ENCODE data around the gene VPS54.

DNA sequence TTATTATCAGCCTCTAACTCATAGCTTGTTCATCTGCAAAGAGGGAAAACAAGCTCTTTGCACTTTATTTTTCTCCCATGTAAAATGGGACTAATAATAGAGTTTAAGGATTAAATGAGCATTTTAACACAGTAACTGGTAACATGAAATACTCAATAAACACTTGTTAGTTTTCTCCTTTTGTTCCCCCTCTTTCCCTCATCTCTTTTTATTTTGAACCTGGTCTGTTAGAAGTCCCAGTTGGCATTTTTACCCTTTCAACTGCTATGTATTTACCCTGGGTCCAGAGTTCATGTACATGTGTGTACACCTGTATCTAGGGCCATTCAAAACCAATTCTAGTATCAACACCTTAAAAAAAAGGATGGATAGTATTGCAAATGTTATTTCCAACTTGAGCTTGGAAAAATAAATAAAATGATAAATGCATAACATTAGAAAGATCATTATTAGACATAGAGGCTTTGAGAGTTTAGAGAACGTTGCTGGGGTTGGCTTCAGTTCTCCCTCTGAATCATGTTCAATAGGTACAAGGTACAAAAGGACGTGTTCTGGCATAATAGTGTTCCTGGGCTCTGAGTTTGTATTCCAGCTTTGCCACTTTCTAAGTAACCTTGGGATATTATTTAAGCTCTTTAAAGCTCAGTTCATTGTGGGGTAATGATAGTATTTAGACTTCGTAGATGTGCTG, 5.2 kb upstream of the VPS54 start:
- TF ChIP-seq, protein P1, sequence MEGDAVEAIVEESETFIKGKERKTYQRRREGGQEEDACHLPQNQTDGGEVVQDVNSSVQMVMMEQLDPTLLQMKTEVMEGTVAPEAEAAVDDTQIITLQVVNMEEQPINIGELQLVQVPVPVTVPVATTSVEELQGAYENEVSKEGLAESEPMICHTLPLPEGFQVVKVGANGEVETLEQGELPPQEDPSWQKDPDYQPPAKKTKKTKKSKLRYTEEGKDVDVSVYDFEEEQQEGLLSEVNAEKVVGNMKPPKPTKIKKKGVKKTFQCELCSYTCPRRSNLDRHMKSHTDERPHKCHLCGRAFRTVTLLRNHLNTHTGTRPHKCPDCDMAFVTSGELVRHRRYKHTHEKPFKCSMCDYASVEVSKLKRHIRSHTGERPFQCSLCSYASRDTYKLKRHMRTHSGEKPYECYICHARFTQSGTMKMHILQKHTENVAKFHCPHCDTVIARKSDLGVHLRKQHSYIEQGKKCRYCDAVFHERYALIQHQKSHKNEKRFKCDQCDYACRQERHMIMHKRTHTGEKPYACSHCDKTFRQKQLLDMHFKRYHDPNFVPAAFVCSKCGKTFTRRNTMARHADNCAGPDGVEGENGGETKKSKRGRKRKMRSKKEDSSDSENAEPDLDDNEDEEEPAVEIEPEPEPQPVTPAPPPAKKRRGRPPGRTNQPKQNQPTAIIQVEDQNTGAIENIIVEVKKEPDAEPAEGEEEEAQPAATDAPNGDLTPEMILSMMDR (IDR thresholded peaks at IDR 0.05) = no peak
- TF ChIP-seq, protein P2, sequence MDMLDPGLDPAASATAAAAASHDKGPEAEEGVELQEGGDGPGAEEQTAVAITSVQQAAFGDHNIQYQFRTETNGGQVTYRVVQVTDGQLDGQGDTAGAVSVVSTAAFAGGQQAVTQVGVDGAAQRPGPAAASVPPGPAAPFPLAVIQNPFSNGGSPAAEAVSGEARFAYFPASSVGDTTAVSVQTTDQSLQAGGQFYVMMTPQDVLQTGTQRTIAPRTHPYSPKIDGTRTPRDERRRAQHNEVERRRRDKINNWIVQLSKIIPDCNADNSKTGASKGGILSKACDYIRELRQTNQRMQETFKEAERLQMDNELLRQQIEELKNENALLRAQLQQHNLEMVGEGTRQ (IDR thresholded peaks at IDR 0.05; ENCODE audit: borderline replicate concordance, low read depth, low read length) = no peak
- no peak for TF ChIP-seq MEF2A (IDR thresholded peaks at IDR 0.05; ENCODE audit: borderline replicate concordance, low read depth)
- no peak for TF ChIP-seq EP300 (IDR thresholded peaks at IDR 0.05; ENCODE audit: borderline replicate concordance in 1 of 2, low read depth in 1 of 2, low read length in 1 of 2)
- TF ChIP-seq, protein P3, sequence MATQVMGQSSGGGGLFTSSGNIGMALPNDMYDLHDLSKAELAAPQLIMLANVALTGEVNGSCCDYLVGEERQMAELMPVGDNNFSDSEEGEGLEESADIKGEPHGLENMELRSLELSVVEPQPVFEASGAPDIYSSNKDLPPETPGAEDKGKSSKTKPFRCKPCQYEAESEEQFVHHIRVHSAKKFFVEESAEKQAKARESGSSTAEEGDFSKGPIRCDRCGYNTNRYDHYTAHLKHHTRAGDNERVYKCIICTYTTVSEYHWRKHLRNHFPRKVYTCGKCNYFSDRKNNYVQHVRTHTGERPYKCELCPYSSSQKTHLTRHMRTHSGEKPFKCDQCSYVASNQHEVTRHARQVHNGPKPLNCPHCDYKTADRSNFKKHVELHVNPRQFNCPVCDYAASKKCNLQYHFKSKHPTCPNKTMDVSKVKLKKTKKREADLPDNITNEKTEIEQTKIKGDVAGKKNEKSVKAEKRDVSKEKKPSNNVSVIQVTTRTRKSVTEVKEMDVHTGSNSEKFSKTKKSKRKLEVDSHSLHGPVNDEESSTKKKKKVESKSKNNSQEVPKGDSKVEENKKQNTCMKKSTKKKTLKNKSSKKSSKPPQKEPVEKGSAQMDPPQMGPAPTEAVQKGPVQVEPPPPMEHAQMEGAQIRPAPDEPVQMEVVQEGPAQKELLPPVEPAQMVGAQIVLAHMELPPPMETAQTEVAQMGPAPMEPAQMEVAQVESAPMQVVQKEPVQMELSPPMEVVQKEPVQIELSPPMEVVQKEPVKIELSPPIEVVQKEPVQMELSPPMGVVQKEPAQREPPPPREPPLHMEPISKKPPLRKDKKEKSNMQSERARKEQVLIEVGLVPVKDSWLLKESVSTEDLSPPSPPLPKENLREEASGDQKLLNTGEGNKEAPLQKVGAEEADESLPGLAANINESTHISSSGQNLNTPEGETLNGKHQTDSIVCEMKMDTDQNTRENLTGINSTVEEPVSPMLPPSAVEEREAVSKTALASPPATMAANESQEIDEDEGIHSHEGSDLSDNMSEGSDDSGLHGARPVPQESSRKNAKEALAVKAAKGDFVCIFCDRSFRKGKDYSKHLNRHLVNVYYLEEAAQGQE (IDR thresholded peaks at IDR 0.05; ENCODE audit: low read depth, low read length) = no peak
- no peak for TF ChIP-seq EZH2phosphoT487 (IDR thresholded peaks at IDR 0.05; ENCODE audit: borderline replicate concordance, low read depth)
- no peak for TF ChIP-seq POLR2AphosphoS5 (IDR thresholded peaks at IDR 0.05; ENCODE audit: low read depth, low read length)
- no peak for TF ChIP-seq SIN3A (IDR thresholded peaks at IDR 0.05; ENCODE audit: borderline replicate concordance, low read depth, low read length)
- no peak for TF ChIP-seq FOXJ3 (CRISPR knock-in tag; IDR thresholded peaks at IDR 0.05)
